Measurements from ENCODE around the gene ATP8B3. TPM values are rescaled to one million over a fixed set of nuclear protein-coding genes. Genes with fewer than 3 reads are reported as not detected.

The ATP8B3 gene
- total RNA-seq, 1 donor from 2014 or later = 1.5 TPM

GRCh38 chr19:1783874-1784273, 28.2 kb downstream of the ATP8B3 start:
- Mint-ChIP-seq H3K9me3 (no peaks in the 10 kb centered on the region), H3K4me1 (ENCODE audit: unreplicated experiment) (no peaks in the 10 kb centered on the region), H3K27me3 (peaks cover 72% of the 10 kb centered on the region), H3K27ac (no peak overlapping the region), H3K4me3 (no peak overlapping the region), H3K36me3 (no peaks in the 10 kb centered on the region)
- TF ChIP-seq CTCF (conservative IDR thresholded peaks at IDR 0.05) = no peak
- DNase-seq (ENCODE audit: extremely low spot score, unreplicated experiment) = no peak

- Mint-ChIP-seq H3K4me3 (no peak overlapping the region), H3K27me3 (peaks cover 72% of the 10 kb centered on the region), H3K9me3 (no peaks in the 10 kb centered on the region), H3K36me3 (no peaks in the 10 kb centered on the region), H3K4me1 (ENCODE audit: unreplicated experiment) (no peaks in the 10 kb centered on the region), H3K27ac (no peak overlapping the region)
- TF ChIP-seq CTCF (conservative IDR thresholded peaks at IDR 0.05) = no peak
- DNase-seq (ENCODE audit: extremely low spot score, unreplicated experiment) = no peak
Measured at GRCh38 chr19:1783354-1783753, 28.7 kb downstream of the ATP8B3 start.

- no peak overlapping the region for H3K4me3 Mint-ChIP-seq
- TF ChIP-seq CTCF (conservative IDR thresholded peaks at IDR 0.05) = no peak
- no peaks in the 10 kb centered on the region for H3K36me3 Mint-ChIP-seq
- H3K4me1 Mint-ChIP-seq (ENCODE audit: unreplicated experiment) = no peaks in the 10 kb centered on the region
- no peak for DNase-seq (ENCODE audit: extremely low spot score, unreplicated experiment)
- H3K27ac Mint-ChIP-seq = no peak overlapping the region
- peaks cover 76% of the 10 kb centered on the region for H3K27me3 Mint-ChIP-seq
- no peaks in the 10 kb centered on the region for H3K9me3 Mint-ChIP-seq
Measured at GRCh38 chr19:1782521-1782920, 29.6 kb downstream of the ATP8B3 start.

- Mint-ChIP-seq H3K4me3 (no peak overlapping the region), H3K27ac (no peak overlapping the region), H3K27me3 (peaks cover 81% of the 10 kb centered on the region), H3K9me3 (no peaks in the 10 kb centered on the region), H3K4me1 (ENCODE audit: unreplicated experiment) (no peaks in the 10 kb centered on the region), H3K36me3 (no peaks in the 10 kb centered on the region)
- no peak for TF ChIP-seq CTCF (conservative IDR thresholded peaks at IDR 0.05)
- no peak for DNase-seq (ENCODE audit: extremely low spot score, unreplicated experiment)
Measured at GRCh38 chr19:1780272-1780958, 31.7 kb downstream of the ATP8B3 start.

GRCh38 chr19:1779574-1779973, 32.5 kb downstream of the ATP8B3 start:
- H3K27me3 Mint-ChIP-seq = peaks cover 79% of the 10 kb centered on the region
- TF ChIP-seq CTCF (conservative IDR thresholded peaks at IDR 0.05) = no peak
- no peak overlapping the region for H3K27ac Mint-ChIP-seq
- no peaks in the 10 kb centered on the region for H3K9me3 Mint-ChIP-seq
- no peak for DNase-seq (ENCODE audit: extremely low spot score, unreplicated experiment)
- no peaks in the 10 kb centered on the region for H3K4me1 Mint-ChIP-seq (ENCODE audit: unreplicated experiment)
- no peaks in the 10 kb centered on the region for H3K36me3 Mint-ChIP-seq
- no peak overlapping the region for H3K4me3 Mint-ChIP-seq
